HK-2 (cell line): ENCODE results near the gene PLXNB2.

Experiments used
- DNase-seq: peaks from one replicate; pipeline ENCODE4 v3.0.0-alpha.2; 2018; ENCODE audit not compliant: unreplicated experiment

PLXNB2 gene

GRCh38 chr22:50250555-50251476 is 56.6 kb downstream of the PLXNB2 start, which contains the start of gene HDAC10:
Gene HDAC10 (minus strand): TSS chr22:50251265. CDS start chr22:50251032, 233 bp downstream.
- peak; percentile 78 for DNase-seq

- no peak for DNase-seq
Observed at GRCh38 chr22:50250249-50250554, 57.2 kb downstream of the PLXNB2 start.

- DNase-seq: no peak
Observed at GRCh38 chr22:50249341-50250248, 57.9 kb downstream of the PLXNB2 start.

GRCh38 chr22:50248196-50249081 is 59.0 kb downstream of the PLXNB2 start:
- DNase-seq: no peak

GRCh38 chr22:50247748-50248147 is 59.7 kb downstream of the PLXNB2 start:
- no peak for DNase-seq

GRCh38 chr22:50246242-50247175 is 60.9 kb downstream of the PLXNB2 start:
- DNase-seq: no peak

- no peak for DNase-seq
Observed at GRCh38 chr22:50245214-50246072, 62.0 kb downstream of the PLXNB2 start.

GRCh38 chr22:50244420-50245213 is 62.8 kb downstream of the PLXNB2 start, which contains the start of gene TUBGCP6:
Gene TUBGCP6 (minus strand): TSS chr22:50245023. CDS start chr22:50244459, 564 bp downstream.
- DNase-seq: peak; percentile 88

GRCh38 chr22:50243685-50244419 is 63.6 kb downstream of the PLXNB2 start:
- no peak for DNase-seq

GRCh38 chr22:50242406-50242949 is 65.0 kb downstream of the PLXNB2 start:
- DNase-seq: no peak

- DNase-seq: no peak
Observed at GRCh38 chr22:50238755-50239154, 68.7 kb downstream of the PLXNB2 start.

GRCh38 chr22:50236731-50237409 is 70.6 kb downstream of the PLXNB2 start:
- no peak for DNase-seq

GRCh38 chr22:50233223-50233622 is 74.2 kb downstream of the PLXNB2 start:
- no peak for DNase-seq

- no peak for DNase-seq
Observed at GRCh38 chr22:50232481-50233151, 74.8 kb downstream of the PLXNB2 start.

GRCh38 chr22:50229370-50229769 is 78.1 kb downstream of the PLXNB2 start:
- no peak for DNase-seq

GRCh38 chr22:50228366-50228765 is 79.1 kb downstream of the PLXNB2 start:
- no peak for DNase-seq
